RWPE1 (cell line): Measurements from ENCODE around the gene BID.

ENCODE experiments used
- CTCF ChIA-PET: fragments of 350-600 bp; sonication (Branson Sonifier 250); formaldehyde crosslinking; extraction: SDS; loops from one replicate; lab custom pipeline; 2021; lab: Yijun Ruan, JAX
- POLR2A ChIA-PET: fragments of 400-600 bp; formaldehyde crosslinking; extraction: SDS; loops from one replicate; lab custom pipeline; 2020; ENCODE audit warnings: antibody characterized with exemption; ENCODE audit not compliant: low non-redundant PET; lab: Yijun Ruan, JAX
- DNase-seq: peaks from one replicate; pipeline ENCODE4 v3.0.0; 2012; ENCODE audit warnings: low spot score
- H3K27ac ChIP-seq: fragments of 450-650 bp; 2 replicates; pipeline ENCODE4 v1.5.1; 2017
- TF ChIP-seq, protein P1 (sequence below): fragments of 450-650 bp; conservative IDR thresholded peaks from 2 replicates; pipeline ENCODE4 v1.5.1; 2017; ENCODE audit warnings: low read depth, mild to moderate bottlenecking

Gene BID

GRCh38 chr22:17777005-17777716 lies 2.9 kb upstream of the BID start:
- no peak for DNase-seq
- no peak overlapping the region for H3K27ac ChIP-seq
- TF ChIP-seq, protein P1, sequence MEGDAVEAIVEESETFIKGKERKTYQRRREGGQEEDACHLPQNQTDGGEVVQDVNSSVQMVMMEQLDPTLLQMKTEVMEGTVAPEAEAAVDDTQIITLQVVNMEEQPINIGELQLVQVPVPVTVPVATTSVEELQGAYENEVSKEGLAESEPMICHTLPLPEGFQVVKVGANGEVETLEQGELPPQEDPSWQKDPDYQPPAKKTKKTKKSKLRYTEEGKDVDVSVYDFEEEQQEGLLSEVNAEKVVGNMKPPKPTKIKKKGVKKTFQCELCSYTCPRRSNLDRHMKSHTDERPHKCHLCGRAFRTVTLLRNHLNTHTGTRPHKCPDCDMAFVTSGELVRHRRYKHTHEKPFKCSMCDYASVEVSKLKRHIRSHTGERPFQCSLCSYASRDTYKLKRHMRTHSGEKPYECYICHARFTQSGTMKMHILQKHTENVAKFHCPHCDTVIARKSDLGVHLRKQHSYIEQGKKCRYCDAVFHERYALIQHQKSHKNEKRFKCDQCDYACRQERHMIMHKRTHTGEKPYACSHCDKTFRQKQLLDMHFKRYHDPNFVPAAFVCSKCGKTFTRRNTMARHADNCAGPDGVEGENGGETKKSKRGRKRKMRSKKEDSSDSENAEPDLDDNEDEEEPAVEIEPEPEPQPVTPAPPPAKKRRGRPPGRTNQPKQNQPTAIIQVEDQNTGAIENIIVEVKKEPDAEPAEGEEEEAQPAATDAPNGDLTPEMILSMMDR = no peak
- POLR2A ChIA-PET = no interaction called here
- CTCF ChIA-PET = no interaction called here

- ChIA-PET CTCF (no interaction called here), POLR2A (no interaction called here)
- no peak overlapping the region for H3K27ac ChIP-seq
- TF ChIP-seq, protein P1 = no peak
- no peak for DNase-seq
Measured at GRCh38 chr22:17775781-17776465, 1.7 kb upstream of the BID start.

GRCh38 chr22:17774926-17775685 lies 837 bp upstream of the BID start:
- POLR2A ChIA-PET = no interaction called here
- DNase-seq = no peak
- CTCF ChIA-PET = no interaction called here
- TF ChIP-seq, protein P1 = no peak
- no peak overlapping the region for H3K27ac ChIP-seq

DNA sequence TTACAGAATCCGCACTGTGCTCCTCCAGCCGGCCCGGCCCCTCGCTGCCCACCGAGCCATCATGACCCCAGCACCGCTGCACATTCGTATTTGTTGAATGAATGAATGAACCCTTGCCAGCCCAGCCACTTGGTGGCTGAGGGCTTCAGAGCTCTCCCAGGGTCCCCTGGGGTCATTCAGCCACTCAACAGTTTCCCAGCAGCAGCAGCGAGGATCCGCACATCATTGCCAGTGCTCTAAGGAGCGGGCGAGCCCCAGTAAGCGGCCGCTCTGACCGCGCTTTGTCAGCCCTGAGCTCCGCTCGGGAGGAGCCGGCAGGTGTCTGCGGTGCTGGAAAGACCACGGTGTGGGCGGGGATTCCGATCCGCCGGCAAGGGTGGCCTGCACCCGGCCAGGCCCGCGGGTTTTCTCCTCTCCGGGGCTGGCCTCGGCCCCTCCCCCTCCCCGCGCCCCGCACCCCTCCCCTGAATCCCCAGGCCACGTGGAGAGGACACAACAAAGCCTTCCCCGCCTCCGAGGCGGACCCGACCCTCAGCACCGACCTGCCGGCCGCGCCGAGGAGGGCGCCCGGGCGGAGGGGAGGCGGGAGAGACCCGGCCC lies 563 bp downstream of the BID start:
- peak; percentile 33 for DNase-seq
- no peak overlapping the region for H3K27ac ChIP-seq
- POLR2A ChIA-PET = no interaction called here
- TF ChIP-seq, protein P1 = no peak
- CTCF ChIA-PET = interaction anchor here (0.7 kb wide), 1 partner anchor 151 kb away, joined by 3 read pairs; no protein-coding TSS in a partner anchor

- TF ChIP-seq, protein P1 = no peak
- peak; percentile 39 for DNase-seq
- ChIA-PET CTCF (interaction anchor here (0.7 kb wide), 1 partner anchor 151 kb away, joined by 3 read pairs; no protein-coding TSS in a partner anchor), POLR2A (no interaction called here)
- H3K27ac ChIP-seq = no peak overlapping the region
Measured at GRCh38 chr22:17772958-17773605, 1.2 kb downstream of the BID start.
